ENCODE results near the gene DPYSL3. TPM values are rescaled to one million over a fixed set of nuclear protein-coding genes. Genes with fewer than 3 reads are reported as not detected.

Gene DPYSL3
- total and polyA plus RNA-seq, 2 donors (not counting 3 experiments of a cell fraction or from before 2014, with no cell fraction given) = 80.3 to 146 TPM

- H3K4me1 ChIP-seq (ENCODE audit: control insufficient read depth, extremely low read depth, insufficient read depth, low read length) = no peaks in the 10 kb centered on the region
- H3K4me3 ChIP-seq (replicated peaks in 1 of 3; ENCODE audit: insufficient read depth in 1 of 3, low read depth in 1 of 3, low read length in 3 of 3) = no peak overlapping the region
- no peak overlapping the region for H3K27ac ChIP-seq (ENCODE audit: insufficient read depth, low read depth, low read length)
- FAIRE-seq = no peak
- no peak overlapping the region for H3K9ac ChIP-seq (replicated peaks; ENCODE audit: extremely low read depth, insufficient read depth, low read length)
- no peak overlapping the region for H2AFZ ChIP-seq (ENCODE audit: low read depth, low read length)
- ChIA-PET CTCF (interaction anchor here (0.5 to 1.2 kb wide), 10 partner anchors 11 to 157 kb away, joined by 3 to 6 read pairs (median 3); no protein-coding TSS in a partner anchor), POLR2A (no interaction called here)
- peaks cover 6 to 7% of the 10 kb centered on the region in 2 experiments for H3K27me3 ChIP-seq (ENCODE audit: control insufficient read depth in 2 of 2, insufficient read depth in 2 of 2, low read length in 2 of 2)
- no peaks in the 10 kb centered on the region for H3K36me3 ChIP-seq (ENCODE audit: control insufficient read depth in 2 of 2, extremely low read depth in 1 of 2, insufficient read depth in 2 of 2, low read length in 2 of 2)
- H3K9me1 ChIP-seq (replicated peaks; ENCODE audit: control insufficient read depth, extremely low read depth, insufficient read depth, low read length) = no peaks in the 10 kb centered on the region
- no TSS peak for BruUV-seq (replicated peaks)
- DNase-seq (ENCODE audit: low read depth, low spot score) = no peak
- dilution Hi-C loops (cut with MboI; ENCODE audit: extremely low pct_ligation_motif_present, low sequenced_read_pairs) = no loop called here
- no peaks in the 10 kb centered on the region for H3K79me2 ChIP-seq (ENCODE audit: control insufficient read depth, insufficient read depth, low read length)
- intact Hi-C loops (cut with micrococcal nuclease) = no loop called here
- H3K4me2 ChIP-seq (ENCODE audit: insufficient read depth, low read length) = no peak overlapping the region
- TF ChIP-seq JUN (IDR thresholded peaks at IDR 0.05; ENCODE audit: borderline replicate concordance, insufficient read depth, insufficient read length, low read depth) (no peak), CTCF (IDR thresholded peaks at IDR 0.05; ENCODE audit: extremely low read depth in 1 of 2, insufficient read depth in 1 of 2, low read depth in 1 of 2, low read length in 2 of 2) (no peak), FOS (IDR thresholded peaks at IDR 0.05; ENCODE audit: borderline replicate concordance, insufficient read depth, low read length) (no peak), MYC (IDR thresholded peaks at IDR 0.05; ENCODE audit: low read depth, low read length) (no peak), EZH2 (IDR thresholded peaks at IDR 0.05; ENCODE audit: borderline replicate concordance, low read depth, low read length, severe bottlenecking) (no peak), GATA2 (IDR thresholded peaks at IDR 0.05; ENCODE audit: insufficient read depth, insufficient read length, low read depth, low read length) (no peak), POLR2AphosphoS5 (IDR thresholded peaks at IDR 0.05; ENCODE audit: insufficient read depth, low read depth, low read length) (no peak), POLR2A (IDR thresholded peaks at IDR 0.05; ENCODE audit: low read depth, low read length) (no peak)
- TF ChIP-seq, protein P1, sequence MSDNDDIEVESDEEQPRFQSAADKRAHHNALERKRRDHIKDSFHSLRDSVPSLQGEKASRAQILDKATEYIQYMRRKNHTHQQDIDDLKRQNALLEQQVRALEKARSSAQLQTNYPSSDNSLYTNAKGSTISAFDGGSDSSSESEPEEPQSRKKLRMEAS (IDR thresholded peaks at IDR 0.05; ENCODE audit: insufficient read depth, insufficient read length) = no peak
- H3K9me3 ChIP-seq (replicated peaks; ENCODE audit: control insufficient read depth, insufficient read depth, low read length) = no peaks in the 10 kb centered on the region
- no peaks in the 10 kb centered on the region for H4K20me1 ChIP-seq (replicated peaks; ENCODE audit: control insufficient read depth, extremely low read depth, insufficient read depth, low read length)
These were observed 163.8 kb downstream of the DPYSL3 start for GRCh38 chr5:147346006-147346561.
